ENCODE data around the gene KRTAP19-1. TPM values are rescaled to one million over a fixed set of nuclear protein-coding genes. Genes with fewer than 3 reads are reported as not detected.
"Not testable (repeated sequence)": the region's sequence is repeated elsewhere in the genome, so short reads cannot be mapped to it uniquely, and the experiment has no call there.

The KRTAP19-1 gene
- total RNA-seq = not detected

GRCh38 chr21:30480145-30480544, at the start of gene KRTAP19-1:
TSS of gene KRTAP19-1 (minus strand) at chr21:30480367. CDS start at chr21:30480317, 50 bp downstream.
- DNase-seq = no peak

- no peak for DNase-seq
Measured at GRCh38 chr21:30518876-30519275, 38.7 kb upstream of the KRTAP19-1 start.

GRCh38 chr21:30515681-30516080, 35.5 kb upstream of the KRTAP19-1 start:
- DNase-seq = no peak

GRCh38 chr21:30505621-30506205, 25.5 kb upstream of the KRTAP19-1 start:
- not testable (repeated sequence) for DNase-seq

- DNase-seq = no peak
Measured at GRCh38 chr21:30502041-30502440, 21.9 kb upstream of the KRTAP19-1 start, which contains the start of gene KRTAP19-5. TSS of gene KRTAP19-5 (minus strand) at chr21:30502141. CDS start at chr21:30502090, 51 bp downstream.

- no peak for DNase-seq
Measured at GRCh38 chr21:30497065-30497464, 16.9 kb upstream of the KRTAP19-1 start, which contains the start of gene KRTAP19-4. TSS of gene KRTAP19-4 (minus strand) at chr21:30497165. CDS start at chr21:30497110, 55 bp downstream.

- no peak for DNase-seq
Measured at GRCh38 chr21:30491963-30492428, 11.8 kb upstream of the KRTAP19-1 start, which contains the start of gene KRTAP19-3. TSS of gene KRTAP19-3 (minus strand) at chr21:30492013. CDS start at chr21:30491957, 56 bp downstream.

- no peak for DNase-seq
Measured at GRCh38 chr21:30487336-30487735, 7.2 kb upstream of the KRTAP19-1 start, which contains the start of gene KRTAP19-2. TSS of gene KRTAP19-2 (minus strand) at chr21:30487436. CDS start at chr21:30487348, 88 bp downstream.

GRCh38 chr21:30486180-30486579, 6.0 kb upstream of the KRTAP19-1 start:
- no peak for DNase-seq

GRCh38 chr21:30482130-30482529, 2.0 kb upstream of the KRTAP19-1 start:
- no peak for DNase-seq

- no peak for DNase-seq
Measured at GRCh38 chr21:30479259-30479658, 908 bp downstream of the KRTAP19-1 start.

GRCh38 chr21:30478004-30478403, 2.2 kb downstream of the KRTAP19-1 start:
- DNase-seq = no peak

- DNase-seq = no peak
Measured at GRCh38 chr21:30468900-30469714, 11.1 kb downstream of the KRTAP19-1 start.

GRCh38 chr21:30463713-30464112, 16.5 kb downstream of the KRTAP19-1 start:
- DNase-seq = no peak

GRCh38 chr21:30448514-30448913, 31.7 kb downstream of the KRTAP19-1 start:
- DNase-seq = no peak

GRCh38 chr21:30447056-30447455, 33.1 kb downstream of the KRTAP19-1 start:
- DNase-seq = no peak

GRCh38 chr21:30444204-30444603, 36.0 kb downstream of the KRTAP19-1 start:
- DNase-seq = no peak

- no peak for DNase-seq
Measured at GRCh38 chr21:30443226-30443625, 36.9 kb downstream of the KRTAP19-1 start.

GRCh38 chr21:30439975-30440374, 40.2 kb downstream of the KRTAP19-1 start, which contains the start of gene KRTAP15-1:
TSS of gene KRTAP15-1 (plus strand) at chr21:30440275. CDS start at chr21:30440328, 53 bp downstream.
- DNase-seq = no peak

GRCh38 chr21:30437010-30437565, 43.1 kb downstream of the KRTAP19-1 start:
- DNase-seq = no peak

- no peak for DNase-seq
Measured at GRCh38 chr21:30434033-30434631, 46.0 kb downstream of the KRTAP19-1 start.

GRCh38 chr21:30430170-30430655, 50.0 kb downstream of the KRTAP19-1 start, which contains the start of gene KRTAP13-4:
TSS of gene KRTAP13-4 (plus strand) at chr21:30430220. CDS start at chr21:30430276, 56 bp downstream.
- no peak for DNase-seq
